ENCODE data around the gene SSH3. TPM values are rescaled to one million over a fixed set of nuclear protein-coding genes. Genes with fewer than 3 reads are reported as not detected.

SSH3 gene
- total RNA-seq, 4 donors from 2014 or later = 7.7 to 48.8 (median 19.1) TPM

GRCh38 chr11:67355023-67355793, 51.9 kb downstream of the SSH3 start:
- H3K4me3 ChIP-seq = no peak overlapping the region

GRCh38 chr11:67355794-67356386, 52.6 kb downstream of the SSH3 start:
- peak overlapping the region; percentile 97 to 99 for H3K27ac ChIP-seq
- no peak for TF ChIP-seq CTCF (IDR thresholded peaks at IDR 0.05)
- TF ChIP-seq POLR2A (IDR thresholded peaks at IDR 0.05) = no peak
- H3K36me3 ChIP-seq = no peaks in the 10 kb centered on the region
- H3K9me3 ChIP-seq = no peaks in the 10 kb centered on the region
- no peak overlapping the region for H3K4me3 ChIP-seq
- no peak for DNase-seq
- H3K27me3 ChIP-seq = no peaks in the 10 kb centered on the region
- intact Hi-C loops (cut with DNase I; ENCODE audit: low total_unique reads) = loop anchor here (2.0 kb wide), 1 partner anchor 27 kb away; no protein-coding TSS in a partner anchor
- H3K4me1 ChIP-seq = peaks cover 31 to 42% of the 10 kb centered on the region in 2 donors

More at GRCh38 chr11:67355023-67355793, 51.9 kb downstream of the SSH3 start:
- Histone ChIP-seq H3K27ac (peak overlapping the region; percentile 97 to 99), H3K27me3 (no peaks in the 10 kb centered on the region), H3K36me3 (no peaks in the 10 kb centered on the region), H3K4me1 (peaks cover 31 to 42% of the 10 kb centered on the region in 2 donors), H3K9me3 (no peaks in the 10 kb centered on the region)
- intact Hi-C loops (cut with DNase I; ENCODE audit: low total_unique reads) = no loop called here
- peak in 1 of 2 donors; percentile 45 for DNase-seq
- no peak for TF ChIP-seq POLR2A (IDR thresholded peaks at IDR 0.05)
- TF ChIP-seq CTCF (IDR thresholded peaks at IDR 0.05) = no peak

GRCh38 chr11:67356387-67356863, 53.1 kb downstream of the SSH3 start:
- no peaks in the 10 kb centered on the region for H3K9me3 ChIP-seq
- H3K27ac ChIP-seq = peak overlapping the region; percentile 97 to 99
- TF ChIP-seq CTCF (IDR thresholded peaks at IDR 0.05) (no peak), POLR2A (IDR thresholded peaks at IDR 0.05) (no peak)
- peaks cover 30 to 42% of the 10 kb centered on the region in 2 donors for H3K4me1 ChIP-seq
- H3K27me3 ChIP-seq = no peaks in the 10 kb centered on the region
- no peak for DNase-seq
- intact Hi-C loops (cut with DNase I; ENCODE audit: low total_unique reads) = loop anchor here (2.0 kb wide), 1 partner anchor 26 kb away; no protein-coding TSS in a partner anchor
- H3K36me3 ChIP-seq = no peaks in the 10 kb centered on the region
- no peak overlapping the region for H3K4me3 ChIP-seq

GRCh38 chr11:67356864-67357561, 53.7 kb downstream of the SSH3 start:
- H3K36me3 ChIP-seq = no peaks in the 10 kb centered on the region
- no peaks in the 10 kb centered on the region for H3K27me3 ChIP-seq
- no peak overlapping the region for H3K4me3 ChIP-seq
- peak overlapping the region; percentile 97 to 99 for H3K27ac ChIP-seq
- intact Hi-C loops (cut with DNase I; ENCODE audit: low total_unique reads) = loop anchor here (2.0 kb wide), 1 partner anchor 26 kb away; no protein-coding TSS in a partner anchor
- TF ChIP-seq POLR2A (IDR thresholded peaks at IDR 0.05) (no peak), CTCF (IDR thresholded peaks at IDR 0.05) (peak; percentile 90 to 97 (median 94))
- DNase-seq = peak; percentile 71 to 74
- no peaks in the 10 kb centered on the region for H3K9me3 ChIP-seq
- peaks cover 24 to 37% of the 10 kb centered on the region in 2 donors for H3K4me1 ChIP-seq
